Measurements from ENCODE around the gene CRYL1. TPM values are rescaled to one million over a fixed set of nuclear protein-coding genes. Genes with fewer than 3 reads are reported as not detected.

CRYL1 gene
- total RNA-seq, 1 donor from 2014 or later, result 35.4 TPM

- H3K36me3 ChIP-seq, result no peaks in the 10 kb centered on the region
- H3K9me3 ChIP-seq, result no peaks in the 10 kb centered on the region
- no peaks in the 10 kb centered on the region for H3K4me1 ChIP-seq
- DNase-seq (ENCODE audit: extremely low spot score in 2 of 2), result no peak
- intact Hi-C loops (cut with DNase I), result no loop called here
- TF ChIP-seq POLR2AphosphoS5 (IDR thresholded peaks at IDR 0.05; ENCODE audit: insufficient read depth in 1 of 2, low read depth in 1 of 2), result no peak
- no peak for TF ChIP-seq POLR2A (IDR thresholded peaks at IDR 0.05)
- no peak for TF ChIP-seq CTCF (IDR thresholded peaks at IDR 0.05)
- no peak overlapping the region for H3K4me3 ChIP-seq
- H3K27me3 ChIP-seq, result no peaks in the 10 kb centered on the region
- H3K27ac ChIP-seq, result no peak overlapping the region
Observed at GRCh38 chr13:20547479-20547908, 21.8 kb upstream of the CRYL1 start.

GRCh38 chr13:20546556-20546955 is 20.9 kb upstream of the CRYL1 start:
- Histone ChIP-seq H3K4me1 (no peaks in the 10 kb centered on the region), H3K9me3 (no peaks in the 10 kb centered on the region), H3K4me3 (no peak overlapping the region), H3K27me3 (no peaks in the 10 kb centered on the region), H3K27ac (no peak overlapping the region), H3K36me3 (no peaks in the 10 kb centered on the region)
- TF ChIP-seq POLR2A (IDR thresholded peaks at IDR 0.05) (no peak), CTCF (IDR thresholded peaks at IDR 0.05) (no peak), POLR2AphosphoS5 (IDR thresholded peaks at IDR 0.05; ENCODE audit: insufficient read depth in 1 of 2, low read depth in 1 of 2) (no peak)
- intact Hi-C loops (cut with DNase I), result no loop called here
- no peak for DNase-seq (ENCODE audit: extremely low spot score in 2 of 2)

- H3K4me3 ChIP-seq, result no peak overlapping the region
- DNase-seq (ENCODE audit: extremely low spot score in 2 of 2), result no peak
- H3K4me1 ChIP-seq, result no peaks in the 10 kb centered on the region
- H3K27me3 ChIP-seq, result no peaks in the 10 kb centered on the region
- intact Hi-C loops (cut with DNase I), result no loop called here
- H3K27ac ChIP-seq, result no peak overlapping the region
- no peaks in the 10 kb centered on the region for H3K9me3 ChIP-seq
- TF ChIP-seq POLR2AphosphoS5 (IDR thresholded peaks at IDR 0.05; ENCODE audit: insufficient read depth in 1 of 2, low read depth in 1 of 2), result no peak
- no peak for TF ChIP-seq POLR2A (IDR thresholded peaks at IDR 0.05)
- TF ChIP-seq CTCF (IDR thresholded peaks at IDR 0.05), result no peak
- no peaks in the 10 kb centered on the region for H3K36me3 ChIP-seq
Observed at GRCh38 chr13:20544201-20544923, 18.7 kb upstream of the CRYL1 start.

GRCh38 chr13:20536992-20537391 is 11.3 kb upstream of the CRYL1 start:
- Histone ChIP-seq H3K9me3 (no peaks in the 10 kb centered on the region), H3K4me3 (no peak overlapping the region), H3K36me3 (no peaks in the 10 kb centered on the region), H3K4me1 (no peaks in the 10 kb centered on the region), H3K27ac (no peak overlapping the region), H3K27me3 (no peaks in the 10 kb centered on the region)
- intact Hi-C loops (cut with DNase I), result no loop called here
- no peak for DNase-seq (ENCODE audit: extremely low spot score in 2 of 2)
- TF ChIP-seq POLR2A (IDR thresholded peaks at IDR 0.05) (no peak), CTCF (IDR thresholded peaks at IDR 0.05) (no peak), POLR2AphosphoS5 (IDR thresholded peaks at IDR 0.05; ENCODE audit: insufficient read depth in 1 of 2, low read depth in 1 of 2) (no peak)

- Histone ChIP-seq H3K36me3 (no peaks in the 10 kb centered on the region), H3K27me3 (no peaks in the 10 kb centered on the region), H3K27ac (no peak overlapping the region), H3K4me1 (no peaks in the 10 kb centered on the region), H3K4me3 (no peak overlapping the region), H3K9me3 (no peaks in the 10 kb centered on the region)
- intact Hi-C loops (cut with DNase I), result no loop called here
- no peak for DNase-seq (ENCODE audit: extremely low spot score in 2 of 2)
- TF ChIP-seq POLR2AphosphoS5 (IDR thresholded peaks at IDR 0.05; ENCODE audit: insufficient read depth in 1 of 2, low read depth in 1 of 2), result no peak
- no peak for TF ChIP-seq CTCF (IDR thresholded peaks at IDR 0.05)
- no peak for TF ChIP-seq POLR2A (IDR thresholded peaks at IDR 0.05)
Observed at GRCh38 chr13:20534038-20534608, 8.5 kb upstream of the CRYL1 start.

Measured in vagina (tissue), 2 donors.